Mesothelial cell of epicardium (in vitro differentiated cells): ENCODE results near the gene ERMP1. TPM values are rescaled to one million over a fixed set of nuclear protein-coding genes. Genes with fewer than 3 reads are reported as not detected.
"Not testable (repeated sequence)": the region's sequence is repeated elsewhere in the genome, so short reads cannot be mapped to it uniquely, and the experiment has no call there.

ENCODE experiments used
- DNase-seq, 2 experiments: peaks; one replicate each; pipeline ENCODE4 v3.0.0; 2021; ENCODE audit warnings: low spot score in 2 of 2; ENCODE audit not compliant: unreplicated experiment in 2 of 2
- H3K27ac Mint-ChIP-seq: 2 replicates; pipeline ENCODE4 v1.8.0; 2021; ENCODE audit warnings: mixed read lengths
- H3K27me3 Mint-ChIP-seq: 2 replicates; pipeline ENCODE4 v1.8.0; 2021; ENCODE audit warnings: low read depth, mixed read lengths
- H3K36me3 Mint-ChIP-seq: 2 replicates; pipeline ENCODE4 v1.8.0; 2021; ENCODE audit warnings: mixed read lengths
- H3K4me1 Mint-ChIP-seq: 2 replicates; pipeline ENCODE4 v1.8.0; 2021; ENCODE audit warnings: mixed read lengths
- H3K4me3 Mint-ChIP-seq: 2 replicates; pipeline ENCODE4 v1.8.0; 2021; ENCODE audit warnings: mild to moderate bottlenecking, moderate library complexity, mixed read lengths
- H3K9me3 Mint-ChIP-seq: 2 replicates; pipeline ENCODE4 v1.8.0; 2021; ENCODE audit warnings: mixed read lengths
- total RNA-seq: library from RNA; stranded (reverse); gene quantifications from 3 replicates; pipeline ENCODE4 v1.2.1, GENCODE V29; 2021
- TF ChIP-seq, protein P1 (sequence below): fragments of 200-600 bp; sonication (generic); IDR thresholded peaks from one replicate; pipeline ENCODE4 v1.5.0; 2021; ENCODE audit warnings: antibody characterized with exemption; ENCODE audit not compliant: unreplicated experiment

ERMP1 gene
- total RNA-seq, 1 donor from 2014 or later = 25.2 TPM

DNA sequence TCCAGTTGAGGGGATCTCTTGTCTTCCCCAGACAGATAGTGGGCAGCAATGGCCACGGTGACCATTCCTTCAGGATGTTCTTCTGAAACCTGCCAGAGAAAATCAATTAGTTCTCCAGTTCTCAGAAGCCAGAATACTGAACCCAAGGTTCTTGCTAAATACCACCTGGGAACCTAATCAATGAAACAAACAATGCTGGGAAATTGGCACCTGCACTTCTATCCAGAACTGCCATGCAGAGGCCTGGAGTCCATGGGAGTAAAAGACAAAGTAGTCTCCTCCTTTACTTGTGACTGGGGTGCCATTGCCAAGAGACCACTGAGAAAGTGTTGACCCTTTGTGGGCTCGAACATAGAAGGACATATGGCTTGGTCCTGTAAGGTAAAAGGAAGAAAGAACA lies 45.7 kb downstream of the ERMP1 start:
- no peak overlapping the region for H3K4me3 Mint-ChIP-seq

DNA sequence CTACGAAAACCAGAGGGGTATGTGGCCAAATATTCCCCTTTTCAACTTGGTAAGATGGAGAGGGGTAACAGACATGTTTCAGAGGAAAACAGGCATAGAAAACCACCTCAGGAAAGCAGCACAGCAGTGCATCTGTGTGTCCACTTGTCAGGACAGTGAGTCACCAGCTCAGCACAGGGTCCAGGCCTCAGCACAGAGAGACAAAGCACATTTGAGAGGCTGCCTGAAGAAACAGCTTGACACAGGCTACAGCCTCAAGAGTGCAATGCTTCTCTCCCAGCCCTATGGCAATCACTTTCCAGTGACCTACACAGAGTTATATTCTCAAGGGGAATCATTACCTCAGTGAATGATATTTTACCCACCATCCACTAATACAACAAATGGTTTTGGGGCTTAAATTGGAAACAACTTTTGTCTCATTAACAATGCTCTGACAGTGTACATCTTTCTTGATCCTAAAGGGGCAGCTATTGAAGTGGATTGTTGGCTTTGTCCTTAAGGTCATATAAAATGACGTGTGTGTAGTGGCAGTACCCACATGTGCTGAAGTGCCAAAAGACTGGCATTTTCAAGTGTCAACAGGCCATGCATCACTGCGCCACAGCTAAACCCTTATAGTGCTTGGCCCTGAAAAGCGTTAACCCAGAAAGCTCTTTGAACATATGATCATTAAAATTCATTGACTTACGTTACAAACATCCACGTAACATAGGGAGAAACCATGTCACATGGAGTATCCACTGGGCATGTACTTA lies 46.4 kb downstream of the ERMP1 start:
- H3K27me3 Mint-ChIP-seq = no peaks in the 10 kb centered on the region
- peaks cover 2% of the 10 kb centered on the region for H3K4me1 Mint-ChIP-seq
- TF ChIP-seq, protein P1, sequence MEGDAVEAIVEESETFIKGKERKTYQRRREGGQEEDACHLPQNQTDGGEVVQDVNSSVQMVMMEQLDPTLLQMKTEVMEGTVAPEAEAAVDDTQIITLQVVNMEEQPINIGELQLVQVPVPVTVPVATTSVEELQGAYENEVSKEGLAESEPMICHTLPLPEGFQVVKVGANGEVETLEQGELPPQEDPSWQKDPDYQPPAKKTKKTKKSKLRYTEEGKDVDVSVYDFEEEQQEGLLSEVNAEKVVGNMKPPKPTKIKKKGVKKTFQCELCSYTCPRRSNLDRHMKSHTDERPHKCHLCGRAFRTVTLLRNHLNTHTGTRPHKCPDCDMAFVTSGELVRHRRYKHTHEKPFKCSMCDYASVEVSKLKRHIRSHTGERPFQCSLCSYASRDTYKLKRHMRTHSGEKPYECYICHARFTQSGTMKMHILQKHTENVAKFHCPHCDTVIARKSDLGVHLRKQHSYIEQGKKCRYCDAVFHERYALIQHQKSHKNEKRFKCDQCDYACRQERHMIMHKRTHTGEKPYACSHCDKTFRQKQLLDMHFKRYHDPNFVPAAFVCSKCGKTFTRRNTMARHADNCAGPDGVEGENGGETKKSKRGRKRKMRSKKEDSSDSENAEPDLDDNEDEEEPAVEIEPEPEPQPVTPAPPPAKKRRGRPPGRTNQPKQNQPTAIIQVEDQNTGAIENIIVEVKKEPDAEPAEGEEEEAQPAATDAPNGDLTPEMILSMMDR = no peak
- no peak overlapping the region for H3K4me3 Mint-ChIP-seq
- DNase-seq = no peak
- H3K9me3 Mint-ChIP-seq = peaks cover 23% of the 10 kb centered on the region
- H3K27ac Mint-ChIP-seq = no peak overlapping the region
- H3K36me3 Mint-ChIP-seq = peaks cover 54% of the 10 kb centered on the region

More for the DNA sequence above, 45.7 kb downstream of the ERMP1 start:
- H3K36me3 Mint-ChIP-seq = peaks cover 51% of the 10 kb centered on the region
- no peak for DNase-seq
- no peaks in the 10 kb centered on the region for H3K27me3 Mint-ChIP-seq
- peaks cover 2% of the 10 kb centered on the region for H3K4me1 Mint-ChIP-seq
- no peak overlapping the region for H3K27ac Mint-ChIP-seq
- TF ChIP-seq, protein P1 = no peak
- H3K9me3 Mint-ChIP-seq = peaks cover 16% of the 10 kb centered on the region

DNA sequence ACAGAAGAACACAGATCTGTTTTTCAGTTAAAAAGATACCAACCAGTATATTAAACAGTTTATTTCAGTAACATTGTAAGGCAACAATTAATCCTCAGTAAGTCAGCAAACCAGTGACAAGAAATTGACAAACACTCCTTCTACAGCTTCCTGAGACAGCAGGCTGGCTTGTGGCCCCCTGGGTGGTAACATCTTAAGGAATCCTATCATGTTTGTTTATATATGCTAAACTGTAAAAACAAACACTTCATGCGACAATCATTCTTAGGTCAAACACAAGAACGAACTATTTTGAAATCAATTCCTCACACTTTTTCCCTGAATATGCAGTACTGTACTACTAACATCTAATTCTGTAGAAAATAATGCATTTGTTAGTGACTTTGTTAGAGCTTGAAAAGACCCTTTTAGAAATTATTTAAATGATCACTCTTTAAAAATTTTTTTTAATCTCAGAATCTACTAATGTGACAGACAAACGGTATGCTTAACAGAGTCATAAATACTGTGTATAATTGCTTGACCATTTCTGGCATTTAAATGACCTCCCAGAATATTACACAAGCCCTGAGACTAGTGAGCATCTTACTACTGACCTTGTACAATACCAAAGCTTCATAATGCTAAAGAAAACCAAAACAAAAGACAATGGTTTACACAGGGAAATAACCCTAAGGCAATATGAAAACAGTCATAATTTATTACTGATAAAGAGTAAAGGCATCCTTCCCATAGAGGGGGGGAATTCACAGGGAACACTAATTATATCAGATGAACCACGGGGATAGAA lies 48.2 kb downstream of the ERMP1 start:
- Mint-ChIP-seq H3K36me3 (peaks cover 59% of the 10 kb centered on the region), H3K27ac (no peak overlapping the region), H3K9me3 (peaks cover 40% of the 10 kb centered on the region), H3K4me3 (no peak overlapping the region), H3K27me3 (no peaks in the 10 kb centered on the region), H3K4me1 (peaks cover 2% of the 10 kb centered on the region)
- no peak for DNase-seq
- TF ChIP-seq, protein P1 = no peak

DNA sequence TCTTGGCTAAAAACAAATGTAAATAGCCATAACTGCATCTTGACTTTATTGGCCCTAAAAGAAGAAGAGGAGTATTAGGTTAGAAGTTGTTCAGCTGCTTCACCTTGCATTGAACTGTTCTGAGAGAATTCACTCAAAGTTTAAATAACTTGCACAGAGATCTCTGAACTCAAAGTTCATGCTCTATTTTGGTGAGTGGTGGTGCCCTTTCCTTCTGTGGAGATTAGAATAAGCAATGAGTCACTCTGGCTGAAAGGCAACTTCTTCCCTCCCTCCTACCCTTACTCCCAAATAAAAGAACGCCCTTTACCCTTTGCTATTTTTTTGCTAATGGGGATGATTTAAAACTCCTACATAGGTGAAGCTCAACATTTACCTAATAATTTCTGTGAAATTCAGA lies 48.9 kb downstream of the ERMP1 start:
- no peak overlapping the region for H3K4me3 Mint-ChIP-seq
- no peaks in the 10 kb centered on the region for H3K27me3 Mint-ChIP-seq
- H3K27ac Mint-ChIP-seq = no peak overlapping the region
- H3K36me3 Mint-ChIP-seq = peaks cover 64% of the 10 kb centered on the region
- TF ChIP-seq, protein P1 = no peak
- peaks cover 40% of the 10 kb centered on the region for H3K9me3 Mint-ChIP-seq
- peaks cover 2% of the 10 kb centered on the region for H3K4me1 Mint-ChIP-seq
- DNase-seq = no peak

DNA sequence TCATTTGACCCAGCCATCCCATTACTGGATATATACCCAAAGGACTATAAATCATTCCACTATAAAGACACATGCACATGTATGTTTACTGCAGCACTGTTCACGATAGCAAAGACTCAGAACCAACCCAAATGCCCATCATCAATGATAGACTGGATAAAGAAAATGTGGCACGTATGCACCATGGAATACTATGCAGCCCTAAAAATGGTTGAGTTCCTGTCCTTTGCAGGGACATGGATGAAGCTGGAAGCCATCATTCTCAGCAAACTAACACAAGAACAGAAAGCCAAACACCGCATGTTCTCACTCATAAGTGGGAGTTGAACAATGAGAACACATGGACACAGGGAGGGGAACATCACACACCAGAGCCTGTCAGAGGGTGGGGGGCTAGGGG lies 49.5 kb downstream of the ERMP1 start:
- Mint-ChIP-seq H3K36me3 (peaks cover 70% of the 10 kb centered on the region), H3K9me3 (peaks cover 45% of the 10 kb centered on the region)
- not testable (repeated sequence) for H3K4me3 Mint-ChIP-seq, H3K27me3 Mint-ChIP-seq, H3K4me1 Mint-ChIP-seq, H3K27ac Mint-ChIP-seq, DNase-seq

DNA sequence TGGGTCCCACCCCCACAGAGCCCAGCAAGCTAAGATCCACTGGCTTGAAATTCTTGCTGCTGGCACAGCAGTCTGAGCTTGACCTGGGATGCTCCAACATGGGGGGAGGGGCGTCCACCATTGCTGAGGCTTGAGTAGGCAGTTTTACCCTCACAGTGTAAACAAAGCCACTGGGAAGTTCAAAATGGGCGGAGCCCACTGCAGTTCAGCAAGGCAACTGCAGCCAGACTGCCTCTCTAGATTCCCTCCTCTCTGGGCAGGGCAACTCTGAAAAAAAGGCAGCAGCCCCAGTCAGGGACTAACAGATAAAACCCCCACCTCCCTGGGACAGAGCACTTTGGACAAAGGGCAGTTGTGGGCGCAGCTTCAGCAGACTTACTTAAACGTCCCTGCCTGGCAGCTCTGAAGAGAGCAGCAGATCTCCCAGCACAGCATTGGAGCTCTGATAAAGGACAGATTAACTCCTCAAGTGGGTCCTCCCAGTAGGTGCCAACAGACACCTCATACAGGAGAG lies 53.2 kb downstream of the ERMP1 start:
- H3K4me3 Mint-ChIP-seq, DNase-seq, H3K27ac Mint-ChIP-seq, H3K27me3 Mint-ChIP-seq, H3K4me1 Mint-ChIP-seq: not testable (repeated sequence)
- Mint-ChIP-seq H3K9me3 (peaks cover 62% of the 10 kb centered on the region), H3K36me3 (peaks cover 76% of the 10 kb centered on the region)
